ENCODE results near the gene RCAN2.

RCAN2 gene

GRCh38 chr6:46174904-46175303, 316.3 kb downstream of the RCAN2 start:
- no peak for TF ChIP-seq JUND (IDR thresholded peaks at IDR 0.05; ENCODE audit: low read depth)
- no peak for DNase-seq (ENCODE audit: low read depth in 1 of 2, low spot score in 1 of 2)
- in situ Hi-C loops (cut with HindIII; ENCODE audit: low pct_unique_long_range_greater_than_20kb, low sequenced_read_pairs) = no loop called here

GRCh38 chr6:46172176-46172575, 319.1 kb downstream of the RCAN2 start:
- in situ Hi-C loops (cut with HindIII; ENCODE audit: low pct_unique_long_range_greater_than_20kb, low sequenced_read_pairs) = no loop called here
- TF ChIP-seq JUND (IDR thresholded peaks at IDR 0.05; ENCODE audit: low read depth) = no peak

More at GRCh38 chr6:46172176-46172575, 319.1 kb downstream of the RCAN2 start:
- DNase-seq (ENCODE audit: low read depth in 1 of 2, low spot score in 1 of 2) = no peak
